GM11168 (cell line): Measurements from ENCODE around the gene TIMM50.

Experiments
- in situ Hi-C: fragments of 300-500 bp; cut with MboI; formaldehyde crosslinking; loops from one replicate; pipeline ENCODE4 v1.12.0; 2022; ENCODE audit warnings: low sequenced_read_pairs; ENCODE audit not compliant: unreplicated experiment

TIMM50 gene

GRCh38 chr19:39524495-39524894 is 43.9 kb downstream of the TIMM50 start:
- in situ Hi-C loops, result no loop called here

DNA sequence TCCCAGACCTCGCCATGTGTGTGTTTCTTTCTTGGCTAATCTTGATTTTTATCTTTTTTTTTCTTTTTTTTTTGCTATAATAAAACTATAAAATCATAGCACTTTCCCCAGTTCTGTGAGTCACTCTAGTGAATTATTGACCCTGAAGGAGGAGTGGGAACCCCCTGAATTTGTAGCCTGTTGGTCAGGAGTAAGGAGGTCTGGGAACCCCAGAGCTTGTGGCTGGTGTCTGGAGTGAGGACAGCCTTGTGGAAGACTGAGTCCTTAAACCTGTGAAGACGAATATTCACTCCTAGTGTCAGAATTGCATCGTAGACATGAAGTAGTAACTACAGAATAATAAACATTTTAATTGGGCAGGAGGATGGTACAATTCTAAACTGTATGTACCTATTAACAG is 44.6 kb downstream of the TIMM50 start:
- in situ Hi-C loops, result no loop called here

GRCh38 chr19:39531834-39532232 is 51.2 kb downstream of the TIMM50 start:
- in situ Hi-C loops, result no loop called here

DNA sequence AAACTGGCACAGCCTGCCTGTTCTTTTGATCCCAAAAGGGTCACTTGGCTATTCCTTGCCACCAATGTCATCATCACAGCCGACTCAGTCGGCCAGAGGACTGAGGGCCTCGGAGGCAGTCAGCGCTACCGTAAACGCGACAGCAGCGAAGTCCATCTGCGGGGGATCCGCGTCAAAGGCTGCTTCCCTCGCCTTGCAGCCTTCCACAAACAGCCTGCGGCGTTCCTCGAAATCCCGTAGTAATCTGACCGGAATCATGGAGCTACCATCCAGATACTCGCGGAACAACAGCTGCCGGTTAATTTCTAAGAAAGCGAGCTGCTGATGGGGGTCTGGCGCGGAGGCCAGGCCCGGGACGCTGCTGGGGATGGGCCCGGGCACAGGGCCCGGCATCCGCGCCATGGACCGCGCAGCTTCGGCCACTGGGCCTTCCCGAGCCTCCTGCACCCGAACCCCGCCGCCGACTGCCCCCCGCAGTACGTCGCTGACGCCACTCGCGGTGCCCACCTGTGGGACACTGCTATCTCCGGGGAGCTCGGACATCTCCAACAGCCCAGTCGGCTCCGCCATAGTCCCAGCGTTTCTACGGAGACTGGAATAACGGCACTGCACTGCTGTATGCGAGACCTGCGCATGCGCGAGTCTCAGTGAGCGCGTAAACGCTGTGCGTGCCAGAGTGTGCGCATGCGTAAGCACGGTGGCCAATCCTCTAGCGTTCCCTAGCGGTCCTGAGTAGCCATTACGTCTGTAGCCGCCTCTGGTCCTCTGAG is 51.8 kb downstream of the TIMM50 start, which contains the start of gene EID2B:
EID2B (minus strand) TSS at position 620 of the 770 bp plus-strand sequence; CDS start at position 570, 50 bp downstream.
- in situ Hi-C loops, result no loop called here

DNA sequence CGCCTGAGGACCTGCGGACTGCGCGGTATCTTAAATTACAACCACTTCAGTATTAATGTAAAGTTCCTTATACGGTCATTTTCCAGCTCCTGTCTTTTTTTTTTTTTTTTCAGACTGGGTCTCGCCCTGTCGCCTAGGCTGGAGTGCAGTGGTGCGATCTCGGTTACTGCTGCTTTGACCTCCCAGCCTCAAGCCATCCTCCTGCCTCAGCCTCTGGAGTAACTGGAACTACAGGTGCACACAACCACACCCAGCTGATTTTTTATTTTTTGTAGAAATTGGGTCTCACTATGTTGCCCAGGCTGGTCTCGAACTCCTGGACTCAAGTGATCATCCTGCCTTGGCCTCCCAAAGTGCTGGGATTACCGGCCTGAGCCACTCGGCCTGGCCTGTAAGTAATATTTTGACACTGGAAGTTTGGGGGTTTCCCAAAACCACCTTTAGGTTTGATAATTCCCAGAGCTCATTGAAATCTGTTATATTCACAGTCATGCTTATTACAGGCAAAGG is 52.4 kb downstream of the TIMM50 start:
- in situ Hi-C loops, result no loop called here

DNA sequence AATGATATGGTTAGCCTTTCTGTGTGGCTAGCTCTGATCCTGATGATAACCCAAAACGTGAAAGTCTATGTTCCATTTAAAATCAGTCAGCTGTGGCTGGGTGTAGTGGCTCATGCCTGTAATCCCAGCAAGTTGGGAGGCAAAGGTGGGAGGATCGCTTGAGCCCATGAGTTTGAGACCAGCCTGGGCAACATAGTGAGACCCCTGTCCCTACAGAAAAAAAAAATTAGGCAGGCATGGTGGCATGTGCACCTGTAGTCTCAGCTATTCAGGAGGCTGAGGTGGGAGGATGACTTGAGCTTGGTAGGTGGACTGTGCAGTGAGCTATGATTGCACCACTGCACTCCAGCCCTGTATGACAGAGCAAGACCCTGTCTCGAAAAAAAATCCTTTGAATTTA is 53.2 kb downstream of the TIMM50 start:
- in situ Hi-C loops, result no loop called here

DNA sequence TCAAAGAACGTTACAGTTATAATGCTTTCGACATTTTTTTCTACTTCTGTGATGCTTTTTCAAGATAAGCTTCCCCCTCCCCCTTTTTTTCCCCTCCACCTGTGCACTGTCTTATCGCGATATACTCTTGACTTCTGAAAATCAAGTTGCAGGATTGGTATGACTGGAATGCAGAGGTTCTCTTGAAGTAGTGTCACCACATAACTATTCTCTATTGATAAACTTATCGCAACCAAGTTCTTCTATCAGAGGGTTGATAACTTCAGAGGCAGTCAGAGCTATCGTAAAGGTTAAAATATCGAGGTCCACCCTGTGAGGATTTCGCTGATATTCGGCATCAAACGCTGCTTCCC is 58.5 kb downstream of the TIMM50 start:
- in situ Hi-C loops, result no loop called here

DNA sequence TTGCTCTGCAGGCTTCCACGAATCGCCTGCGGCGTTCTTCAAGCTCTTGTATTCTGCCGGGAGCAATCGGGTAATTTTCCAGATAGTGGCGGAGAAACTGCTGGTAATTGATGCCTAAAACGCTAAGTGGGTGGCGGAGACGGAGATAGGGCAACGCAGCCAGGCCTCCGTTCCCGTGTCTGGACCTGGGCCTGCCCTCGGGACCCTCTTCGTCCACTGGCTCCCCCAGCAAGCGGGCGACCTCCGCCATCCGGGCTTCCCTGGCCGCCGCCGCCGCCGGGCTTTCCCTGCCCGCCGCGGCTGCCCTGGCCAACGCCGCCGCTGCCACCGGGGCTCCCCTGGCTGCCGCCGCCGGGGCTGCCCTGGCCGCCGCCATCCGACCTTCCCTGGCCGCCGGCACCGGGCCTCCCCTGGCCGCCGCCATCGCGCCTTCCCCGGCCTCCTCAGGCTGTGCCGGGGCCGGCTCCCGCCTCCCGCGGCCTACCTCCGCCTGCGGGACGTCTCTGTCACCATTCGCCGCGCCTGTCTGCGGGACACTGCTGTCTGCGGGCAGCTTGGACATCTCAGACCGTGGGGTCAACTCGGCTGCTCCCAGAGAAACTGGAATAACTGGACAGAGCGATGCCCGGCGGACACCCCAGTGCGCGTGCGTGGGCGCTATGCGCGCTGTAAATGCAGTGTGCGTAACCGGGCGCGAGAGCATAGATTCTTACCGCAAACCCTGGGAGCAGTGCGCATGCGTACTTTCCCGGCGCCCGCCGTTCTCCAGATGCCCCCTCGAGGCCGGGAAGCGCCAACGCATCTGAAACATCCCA is 59.1 kb downstream of the TIMM50 start, which contains the start of gene EID2:
EID2 (minus strand) TSS at position 644 of the 815 bp plus-strand sequence; CDS start at position 562, 82 bp downstream.
- in situ Hi-C loops, result loop anchor here (10.0 kb wide), 1 partner anchor 235 kb away; the partner anchor contains the start of gene LEUTX

GRCh38 chr19:39540333-39540673 is 59.7 kb downstream of the TIMM50 start:
- in situ Hi-C loops, result loop anchor here (10.0 kb wide), 1 partner anchor 234 kb away; the partner anchor contains the start of gene LEUTX
